HL-60 (cell line): ENCODE results near the gene DKK3.

Experiments
- GABPA ChIP-seq: IDR thresholded peaks from 2 replicates; pipeline ENCODE4 v1.6.1; 2012; ENCODE audit warnings: low read depth
- TF ChIP-seq, protein P1 (sequence below): IDR thresholded peaks from one replicate; pipeline ENCODE4 v1.5.1; 2011; ENCODE audit warnings: low read length, control low read depth, inconsistent platforms; ENCODE audit not compliant: insufficient read depth

DNA sequence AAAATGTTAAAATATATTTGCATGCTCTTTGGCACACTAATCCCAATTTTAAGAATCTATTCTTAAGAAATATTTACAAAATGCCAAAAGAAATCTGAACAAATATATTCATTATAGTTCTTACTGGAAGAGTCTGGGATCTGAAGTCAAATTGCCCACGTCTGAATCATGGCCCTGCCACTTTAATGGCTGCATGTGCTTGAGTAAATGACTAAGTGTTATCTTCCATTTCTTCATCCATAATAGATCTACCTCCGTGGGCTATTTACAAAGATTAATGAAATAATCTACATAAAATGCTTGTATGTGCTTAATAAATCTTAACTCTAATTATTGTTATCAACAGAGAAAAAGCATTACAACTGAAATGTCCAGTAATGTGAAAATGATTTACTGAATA, 24.5 kb upstream of the DKK3 start:
- TF ChIP-seq, protein P1, sequence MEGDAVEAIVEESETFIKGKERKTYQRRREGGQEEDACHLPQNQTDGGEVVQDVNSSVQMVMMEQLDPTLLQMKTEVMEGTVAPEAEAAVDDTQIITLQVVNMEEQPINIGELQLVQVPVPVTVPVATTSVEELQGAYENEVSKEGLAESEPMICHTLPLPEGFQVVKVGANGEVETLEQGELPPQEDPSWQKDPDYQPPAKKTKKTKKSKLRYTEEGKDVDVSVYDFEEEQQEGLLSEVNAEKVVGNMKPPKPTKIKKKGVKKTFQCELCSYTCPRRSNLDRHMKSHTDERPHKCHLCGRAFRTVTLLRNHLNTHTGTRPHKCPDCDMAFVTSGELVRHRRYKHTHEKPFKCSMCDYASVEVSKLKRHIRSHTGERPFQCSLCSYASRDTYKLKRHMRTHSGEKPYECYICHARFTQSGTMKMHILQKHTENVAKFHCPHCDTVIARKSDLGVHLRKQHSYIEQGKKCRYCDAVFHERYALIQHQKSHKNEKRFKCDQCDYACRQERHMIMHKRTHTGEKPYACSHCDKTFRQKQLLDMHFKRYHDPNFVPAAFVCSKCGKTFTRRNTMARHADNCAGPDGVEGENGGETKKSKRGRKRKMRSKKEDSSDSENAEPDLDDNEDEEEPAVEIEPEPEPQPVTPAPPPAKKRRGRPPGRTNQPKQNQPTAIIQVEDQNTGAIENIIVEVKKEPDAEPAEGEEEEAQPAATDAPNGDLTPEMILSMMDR, result no peak
- TF ChIP-seq GABPA, result no peak
